22Rv1 (cell line): ENCODE measurements around the gene PIH1D2.

Experiments
- H3K27ac ChIP-seq: fragments of 450-650 bp; 2 replicates; pipeline ENCODE4 v1.5.1; 2017
- CTCF ChIP-seq: fragments of 450-650 bp; IDR thresholded peaks from 2 replicates; pipeline ENCODE4 v1.5.1; 2017; ENCODE audit warnings: mild to moderate bottlenecking
- ZFX ChIP-seq: fragments of 450-650 bp; IDR thresholded peaks from 2 replicates; pipeline ENCODE4 v1.6.1; 2017; ENCODE audit warnings: antibody characterized with exemption, borderline replicate concordance

The PIH1D2 gene

DNA sequence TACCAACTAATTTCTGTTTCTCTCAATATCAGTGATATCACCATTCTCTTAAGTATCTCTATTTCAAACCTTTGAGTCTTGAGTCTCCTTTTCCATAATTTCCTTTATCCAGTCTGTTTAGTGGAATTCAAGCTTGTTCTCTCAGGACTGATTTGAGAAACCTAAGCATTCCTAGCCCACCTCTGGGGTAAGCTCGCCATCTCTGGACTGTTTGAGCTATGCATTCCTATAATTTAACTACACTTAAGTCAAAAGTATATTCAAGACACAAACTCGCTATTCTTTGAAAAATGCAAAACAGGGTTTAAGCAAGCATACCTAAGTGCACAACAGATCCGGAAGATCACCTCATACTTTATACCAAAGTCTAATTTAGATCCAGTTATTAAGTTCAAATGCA lies 50.7 kb downstream of the PIH1D2 start:
- TF ChIP-seq CTCF (peak; percentile 20; the same call in 1 of the 2 replicates), ZFX (no peak)
- no peak overlapping the region for H3K27ac ChIP-seq

GRCh38 chr11:112019066-112019465 lies 54.8 kb downstream of the PIH1D2 start:
- no peak for TF ChIP-seq ZFX
- TF ChIP-seq CTCF: no peak
- no peak overlapping the region for H3K27ac ChIP-seq
